IMR-90 (cell line): ENCODE results near the gene TIMM17B.

Source experiments
- BHLHE40 ChIP-seq: fragments of 150-350 bp; IDR thresholded peaks from 2 replicates; pipeline ENCODE4 v1.6.1; 2016; ENCODE audit warnings: mild to moderate bottlenecking, low read depth, low read length
- CEBPB ChIP-seq: IDR thresholded peaks from 2 replicates; pipeline ENCODE4 v1.6.1; 2012; ENCODE audit warnings: low read depth, low read length, improper control_type of control experiment
- CHD1 ChIP-seq: IDR thresholded peaks from 2 replicates; pipeline ENCODE4 v1.6.1; 2012; ENCODE audit warnings: low read depth, low read length, improper control_type of control experiment
- CTCF ChIP-seq: conservative IDR thresholded peaks from 2 replicates; pipeline ENCODE4 v1.5.1; 2012; ENCODE audit warnings: mild to moderate bottlenecking, low read depth, low read length, improper control_type of control experiment
- MAFK ChIP-seq: IDR thresholded peaks from 2 replicates; pipeline ENCODE4 v1.6.1; 2012; ENCODE audit warnings: low read depth, low read length, improper control_type of control experiment
- MAZ ChIP-seq: IDR thresholded peaks from 2 replicates; pipeline ENCODE4 v1.6.1; 2012; ENCODE audit warnings: low read depth, mild to moderate bottlenecking, low read length, improper control_type of control experiment, moderate library complexity, borderline replicate concordance
- POLR2A ChIP-seq: IDR thresholded peaks from 2 replicates; pipeline ENCODE4 v1.6.1; 2012; ENCODE audit warnings: mild to moderate bottlenecking, low read depth, low read length
- RAD21 ChIP-seq: IDR thresholded peaks from 2 replicates; pipeline ENCODE4 v1.6.1; 2012; ENCODE audit warnings: low read length, improper control_type of control experiment
- RCOR1 ChIP-seq: IDR thresholded peaks from 2 replicates; pipeline ENCODE4 v1.6.1; 2012; ENCODE audit warnings: mild to moderate bottlenecking, low read length, improper control_type of control experiment; ENCODE audit not compliant: insufficient replicate concordance
- RFX5 ChIP-seq: IDR thresholded peaks from 2 replicates; pipeline ENCODE4 v1.8.0; 2012; ENCODE audit warnings: low read depth, mild to moderate bottlenecking, low read length, moderate library complexity
- USF2 ChIP-seq: fragments of 150-350 bp; IDR thresholded peaks from 2 replicates; pipeline ENCODE4 v1.6.1; 2017; ENCODE audit warnings: mild to moderate bottlenecking, antibody characterized with exemption, low read length, low read depth

- no peak for TF ChIP-seq POLR2A
- TF ChIP-seq CTCF = peak; percentile 76
- TF ChIP-seq MAZ = no peak
- TF ChIP-seq USF2 = no peak
- TF ChIP-seq RAD21 = peak; percentile 65
- TF ChIP-seq CEBPB = no peak
- TF ChIP-seq RCOR1 = no peak
- TF ChIP-seq BHLHE40 = no peak
- TF ChIP-seq CHD1 = no peak
- peak; percentile 54; the same call in 1 of the 2 replicates for TF ChIP-seq RFX5
- no peak for TF ChIP-seq MAFK
Observed at GRCh38 chrX:48945517-48946348, 48.2 kb upstream of the TIMM17B start.
